Measurements from ENCODE around the gene PUS1.
"Not testable (repeated sequence)": the region's sequence is repeated elsewhere in the genome, so short reads cannot be mapped to it uniquely, and the experiment has no call there.

The PUS1 gene

DNA sequence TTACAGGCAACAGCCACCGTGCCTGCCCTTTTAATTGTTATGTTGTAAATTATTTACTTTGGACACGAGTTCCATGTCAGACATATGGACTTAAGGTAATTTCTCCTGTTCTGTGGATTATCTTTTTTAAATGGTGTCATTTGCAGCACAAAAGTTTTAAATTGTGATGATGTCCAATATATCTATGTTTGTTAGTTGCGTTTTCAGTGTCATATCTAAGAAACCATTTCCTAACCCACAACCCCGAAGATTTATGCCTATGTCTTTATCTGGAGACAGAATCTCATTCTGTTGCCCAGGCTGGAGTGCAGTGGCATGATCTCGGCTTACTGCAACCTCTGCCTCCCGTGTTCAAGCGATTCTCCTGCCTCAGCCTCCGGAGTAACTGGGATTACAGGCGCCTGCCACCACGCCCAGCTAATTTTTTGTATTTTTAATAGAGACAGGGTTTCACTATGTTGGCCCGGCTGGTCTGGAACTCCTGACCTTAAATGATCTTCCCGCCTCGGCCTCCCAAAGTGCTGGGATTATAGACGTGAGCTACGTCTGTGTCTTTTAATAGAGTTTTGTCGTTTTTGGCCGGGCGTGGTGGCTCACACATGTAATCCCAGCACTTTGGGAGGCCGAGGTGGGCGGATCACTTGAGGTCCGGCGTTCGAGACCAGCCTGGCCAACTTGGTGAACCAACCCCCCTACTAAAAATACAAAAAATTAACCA is 19.8 kb downstream of the PUS1 start:
- Histone ChIP-seq H3K9ac (ENCODE audit: low read depth in 1 of 2, low read length in 2 of 2) (peak overlapping the region; percentile 48 to 49), H3K4me1 (ENCODE audit: control insufficient read depth in 2 of 2, insufficient read depth in 2 of 2, low read length in 2 of 2) (peaks cover 5 to 10% of the 10 kb centered on the region in 2 donors), H3K4me3 (ENCODE audit: low read length in 2 of 2) (peak overlapping the region; percentile 67 to 69), H3K27ac (ENCODE audit: low read depth in 2 of 2, low read length in 2 of 2) (peak overlapping the region; percentile 51 to 68)
- not testable (repeated sequence) for H3K36me3 ChIP-seq (ENCODE audit: control insufficient read depth in 2 of 2, insufficient read depth in 2 of 2, low read length in 2 of 2); H3K9me3 ChIP-seq (ENCODE audit: control insufficient read depth in 2 of 2, low read length in 2 of 2); H3K27me3 ChIP-seq (ENCODE audit: control insufficient read depth in 2 of 2, insufficient read depth in 2 of 2, low read length in 2 of 2)

DNA sequence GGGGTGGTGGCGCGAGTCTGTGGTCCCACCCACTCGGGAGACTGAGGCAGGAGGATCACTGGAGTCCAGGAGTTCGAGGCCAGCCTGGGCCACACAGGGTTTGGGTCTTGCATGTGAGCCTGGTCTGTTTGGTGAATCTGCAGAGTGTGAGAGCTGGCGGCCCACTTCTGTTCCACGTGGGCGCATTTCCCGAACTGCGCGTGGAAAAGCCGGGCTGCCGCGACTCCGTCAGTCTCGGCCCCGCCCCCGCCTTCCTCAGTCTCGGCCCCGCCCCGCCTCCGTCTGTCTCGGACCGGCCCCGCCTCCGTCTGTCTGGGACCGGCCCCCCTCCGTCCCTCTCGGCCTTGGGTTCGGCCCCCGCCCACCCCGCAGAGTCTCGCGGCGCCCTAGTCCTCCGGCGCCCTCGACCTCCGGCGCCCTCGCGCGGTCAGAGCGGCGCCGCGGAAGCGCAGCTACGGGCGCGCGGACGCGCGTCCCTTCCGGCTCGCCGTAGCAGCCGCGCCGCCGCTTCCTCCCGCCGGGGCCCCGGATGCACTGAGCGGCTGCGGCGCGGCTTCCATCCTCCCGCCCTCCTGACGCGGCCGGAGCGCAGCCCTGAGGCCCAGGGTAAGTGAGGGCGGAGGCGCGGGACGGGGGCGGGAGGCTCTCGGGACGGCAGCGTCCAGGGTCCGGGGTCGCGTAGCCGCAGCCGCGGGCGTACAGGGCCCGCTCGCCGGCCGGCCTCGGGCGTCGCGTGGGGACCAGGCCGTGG is 20.5 kb downstream of the PUS1 start, which contains the start of gene EP400:
TSS of gene EP400 (plus strand) at position 512 of the 751 bp plus-strand sequence. CDS start 10,678 bp downstream, outside the sequence.
- peak within 1 kb of the TSS; percentile 70 to 84 for H3K9ac ChIP-seq (ENCODE audit: low read depth in 1 of 2, low read length in 2 of 2)
- peak within 1 kb of the TSS; percentile 69 to 85 for H3K4me3 ChIP-seq (ENCODE audit: low read length in 2 of 2)
- peaks cover 0 to 6% of the 10 kb centered on the region in 2 donors for H3K36me3 ChIP-seq (ENCODE audit: control insufficient read depth in 2 of 2, insufficient read depth in 2 of 2, low read length in 2 of 2)
- peak within 1 kb of the TSS; percentile 51 to 79 for H3K27ac ChIP-seq (ENCODE audit: low read depth in 2 of 2, low read length in 2 of 2)
- H3K4me1 ChIP-seq (ENCODE audit: control insufficient read depth in 2 of 2, insufficient read depth in 2 of 2, low read length in 2 of 2) = peaks cover 5 to 10% of the 10 kb centered on the region in 2 donors
- no peaks in the 10 kb centered on the region for H3K27me3 ChIP-seq (ENCODE audit: control insufficient read depth in 2 of 2, insufficient read depth in 2 of 2, low read length in 2 of 2)
- no peaks in the 10 kb centered on the region for H3K9me3 ChIP-seq (ENCODE audit: control insufficient read depth in 2 of 2, low read length in 2 of 2)

DNA sequence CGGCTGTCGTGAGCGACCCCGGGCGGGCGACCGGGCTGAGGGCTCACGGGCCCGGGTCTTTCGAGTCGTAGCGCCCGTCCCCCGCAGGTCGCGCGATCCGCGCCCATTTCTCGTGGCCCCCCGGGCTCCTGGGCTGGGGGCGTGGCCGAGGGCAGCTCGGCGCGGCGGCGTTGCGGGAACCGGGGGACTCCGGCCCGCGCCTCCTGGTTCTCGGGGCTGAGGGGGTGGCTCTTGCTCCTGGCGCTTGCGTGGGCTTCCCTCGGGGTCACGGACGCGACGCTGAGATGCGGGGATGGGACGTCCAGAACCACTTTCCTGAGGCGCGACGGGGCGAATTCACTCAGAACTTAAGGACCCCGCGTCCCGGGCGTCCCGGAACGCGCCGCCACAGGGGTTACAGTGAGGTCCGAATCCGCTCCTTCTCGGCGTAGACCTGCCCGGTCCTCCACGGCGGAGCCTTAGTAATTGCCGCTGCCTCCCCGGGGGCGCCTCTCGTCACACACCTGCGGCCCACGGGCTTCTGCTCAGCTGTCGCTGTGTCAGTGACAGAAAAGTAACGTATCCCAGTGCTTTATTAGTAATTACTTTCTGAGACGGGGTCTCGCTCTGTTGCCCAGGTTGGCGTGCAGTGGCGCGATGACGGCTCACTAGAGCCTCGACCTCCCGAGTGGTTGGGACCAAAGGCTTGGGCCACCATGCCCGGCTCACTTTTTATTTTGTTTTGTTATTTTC is 21.3 kb downstream of the PUS1 start:
- H3K27me3 ChIP-seq (ENCODE audit: control insufficient read depth in 2 of 2, insufficient read depth in 2 of 2, low read length in 2 of 2) = no peaks in the 10 kb centered on the region
- H3K4me3 ChIP-seq (ENCODE audit: low read length in 2 of 2) = peak overlapping the region; percentile 69 to 85
- no peaks in the 10 kb centered on the region for H3K9me3 ChIP-seq (ENCODE audit: control insufficient read depth in 2 of 2, low read length in 2 of 2)
- H3K9ac ChIP-seq (ENCODE audit: low read depth in 1 of 2, low read length in 2 of 2) = peak overlapping the region; percentile 70 to 84
- peaks cover 5 to 10% of the 10 kb centered on the region in 2 donors for H3K4me1 ChIP-seq (ENCODE audit: control insufficient read depth in 2 of 2, insufficient read depth in 2 of 2, low read length in 2 of 2)
- no peaks in the 10 kb centered on the region for H3K36me3 ChIP-seq (ENCODE audit: control insufficient read depth in 2 of 2, insufficient read depth in 2 of 2, low read length in 2 of 2)
- peak overlapping the region; percentile 42 to 79 for H3K27ac ChIP-seq (ENCODE audit: low read depth in 2 of 2, low read length in 2 of 2)

DNA sequence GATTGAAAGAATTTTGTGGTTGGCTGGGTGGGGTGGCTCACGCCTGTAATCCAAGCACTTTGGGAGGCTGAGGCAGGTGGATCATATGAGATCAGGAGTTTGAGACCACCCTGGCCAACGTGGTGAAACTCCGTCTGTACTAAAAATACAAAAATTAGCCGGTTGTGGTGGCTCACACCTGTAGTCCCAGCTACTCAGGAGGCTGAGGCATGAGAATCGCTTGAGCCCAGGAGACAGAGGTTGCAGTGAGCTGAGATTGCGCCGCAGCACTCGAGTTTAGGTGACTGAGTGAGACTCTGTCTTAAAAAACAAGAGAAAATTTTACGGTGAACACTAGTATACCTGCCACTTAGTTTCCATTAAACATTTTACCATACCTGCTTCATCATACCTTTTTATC is 24.7 kb downstream of the PUS1 start:
- H3K36me3 ChIP-seq (ENCODE audit: control insufficient read depth in 2 of 2, insufficient read depth in 2 of 2, low read length in 2 of 2); H3K4me3 ChIP-seq (ENCODE audit: low read length in 2 of 2); H3K27me3 ChIP-seq (ENCODE audit: control insufficient read depth in 2 of 2, insufficient read depth in 2 of 2, low read length in 2 of 2); H3K9ac ChIP-seq (ENCODE audit: low read depth in 1 of 2, low read length in 2 of 2); H3K27ac ChIP-seq (ENCODE audit: low read depth in 2 of 2, low read length in 2 of 2); H3K9me3 ChIP-seq (ENCODE audit: control insufficient read depth in 2 of 2, low read length in 2 of 2): not testable (repeated sequence)
- H3K4me1 ChIP-seq (ENCODE audit: control insufficient read depth in 2 of 2, insufficient read depth in 2 of 2, low read length in 2 of 2) = peaks cover 8 to 12% of the 10 kb centered on the region in 2 donors

DNA sequence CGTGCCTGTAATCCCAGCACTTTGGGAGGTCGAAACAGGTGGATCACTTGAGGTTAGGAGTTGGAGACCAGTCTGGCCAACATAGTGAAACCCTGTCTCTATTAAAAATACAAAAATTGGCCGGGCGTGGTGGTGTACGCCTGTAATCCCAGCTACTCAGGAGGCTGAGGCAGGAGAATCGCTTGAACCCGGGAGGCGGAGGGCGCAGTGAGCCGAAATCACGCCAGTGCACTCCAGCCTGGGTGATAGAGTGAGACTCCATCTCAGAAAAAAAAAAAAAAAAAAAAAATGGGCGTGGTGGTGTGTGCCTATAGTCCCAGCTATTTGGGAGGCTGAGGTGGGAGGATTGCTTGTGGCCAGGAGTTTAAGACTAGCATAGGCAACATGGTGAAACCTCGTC is 25.4 kb downstream of the PUS1 start:
- H3K27ac ChIP-seq (ENCODE audit: low read depth in 2 of 2, low read length in 2 of 2); H3K27me3 ChIP-seq (ENCODE audit: control insufficient read depth in 2 of 2, insufficient read depth in 2 of 2, low read length in 2 of 2); H3K9ac ChIP-seq (ENCODE audit: low read depth in 1 of 2, low read length in 2 of 2); H3K4me3 ChIP-seq (ENCODE audit: low read length in 2 of 2); H3K9me3 ChIP-seq (ENCODE audit: control insufficient read depth in 2 of 2, low read length in 2 of 2); H3K36me3 ChIP-seq (ENCODE audit: control insufficient read depth in 2 of 2, insufficient read depth in 2 of 2, low read length in 2 of 2): not testable (repeated sequence)
- H3K4me1 ChIP-seq (ENCODE audit: control insufficient read depth in 2 of 2, insufficient read depth in 2 of 2, low read length in 2 of 2) = peaks cover 8 to 12% of the 10 kb centered on the region in 2 donors

DNA sequence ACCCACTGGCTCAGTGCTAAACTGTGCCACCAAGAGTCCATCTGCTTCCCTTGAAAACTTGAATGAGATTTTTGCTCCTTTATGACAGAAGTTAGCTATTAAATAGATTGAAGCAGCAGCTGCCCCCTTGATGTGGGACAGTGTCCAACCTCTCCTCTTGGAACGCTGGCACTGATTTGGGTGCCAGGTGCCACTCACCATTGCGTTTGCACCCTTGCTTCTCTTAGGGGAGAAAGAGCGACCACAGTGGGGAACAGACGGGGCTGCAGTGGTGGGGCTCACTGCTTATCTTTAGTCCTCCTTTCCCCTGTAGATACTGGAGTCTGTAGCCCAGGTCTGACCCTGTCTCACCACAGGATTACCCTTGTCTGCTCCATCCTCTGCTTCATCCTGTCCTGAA is 30.0 kb downstream of the PUS1 start:
- Histone ChIP-seq H3K27ac (ENCODE audit: low read depth in 2 of 2, low read length in 2 of 2) (no peak overlapping the region), H3K9ac (ENCODE audit: low read depth in 1 of 2, low read length in 2 of 2) (no peak overlapping the region), H3K9me3 (ENCODE audit: control insufficient read depth in 2 of 2, low read length in 2 of 2) (no peaks in the 10 kb centered on the region), H3K27me3 (ENCODE audit: control insufficient read depth in 2 of 2, insufficient read depth in 2 of 2, low read length in 2 of 2) (no peaks in the 10 kb centered on the region), H3K4me1 (ENCODE audit: control insufficient read depth in 2 of 2, insufficient read depth in 2 of 2, low read length in 2 of 2) (peaks cover 3 to 4% of the 10 kb centered on the region in 2 donors), H3K36me3 (ENCODE audit: control insufficient read depth in 2 of 2, insufficient read depth in 2 of 2, low read length in 2 of 2) (peaks cover 8 to 14% of the 10 kb centered on the region in 2 donors), H3K4me3 (ENCODE audit: low read length in 2 of 2) (no peak overlapping the region)

DNA sequence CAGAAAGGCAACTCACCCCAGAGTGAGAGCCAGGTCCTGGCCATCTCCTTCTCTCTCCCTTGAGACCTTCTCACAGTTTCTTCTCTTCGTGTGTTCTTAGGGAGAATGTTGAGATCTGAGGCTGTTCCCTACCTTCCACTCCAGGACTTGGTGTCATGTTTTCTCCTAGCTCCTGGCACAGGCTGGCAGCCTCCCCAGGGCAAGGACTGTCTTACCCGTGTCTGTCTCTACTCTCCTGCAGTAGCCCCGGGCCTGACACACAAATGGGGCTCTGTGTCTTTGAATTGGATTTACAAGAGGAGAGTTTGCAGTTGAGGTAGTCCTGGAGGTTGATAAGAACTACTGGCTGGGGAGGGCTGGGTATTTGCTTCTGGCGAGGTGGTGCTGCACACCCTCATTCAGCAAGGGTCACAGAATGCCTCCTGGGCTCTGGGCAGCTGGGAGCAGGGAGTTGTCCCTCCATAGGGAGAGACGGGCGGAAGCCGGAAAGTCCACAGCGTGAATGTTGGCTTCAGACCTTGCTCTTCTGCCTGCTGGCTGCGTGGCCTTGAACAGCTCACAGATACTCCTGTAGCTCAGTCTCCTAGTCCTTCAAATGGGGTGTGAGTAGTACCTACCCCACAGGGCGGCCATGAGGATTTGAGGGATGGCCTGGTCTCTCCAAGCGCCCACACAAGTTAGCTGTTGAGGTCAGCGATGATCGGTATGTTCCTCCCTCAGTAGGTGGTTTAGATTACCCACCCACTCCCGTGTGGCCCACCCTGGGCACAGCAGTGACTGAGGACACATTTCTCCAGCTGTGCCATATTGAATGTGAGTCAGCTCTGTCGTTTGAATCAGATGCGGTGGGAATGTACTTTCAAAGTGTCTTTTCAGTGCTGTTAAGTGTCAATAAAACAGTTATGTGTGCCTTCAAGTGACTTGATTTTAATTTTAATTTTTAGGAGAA is 30.8 kb downstream of the PUS1 start:
- no peak overlapping the region for H3K27ac ChIP-seq (ENCODE audit: low read depth in 2 of 2, low read length in 2 of 2)
- peaks cover 3 to 4% of the 10 kb centered on the region in 2 donors for H3K4me1 ChIP-seq (ENCODE audit: control insufficient read depth in 2 of 2, insufficient read depth in 2 of 2, low read length in 2 of 2)
- H3K27me3 ChIP-seq (ENCODE audit: control insufficient read depth in 2 of 2, insufficient read depth in 2 of 2, low read length in 2 of 2) = no peaks in the 10 kb centered on the region
- H3K4me3 ChIP-seq (ENCODE audit: low read length in 2 of 2) = no peak overlapping the region
- no peak overlapping the region for H3K9ac ChIP-seq (ENCODE audit: low read depth in 1 of 2, low read length in 2 of 2)
- H3K9me3 ChIP-seq (ENCODE audit: control insufficient read depth in 2 of 2, low read length in 2 of 2) = no peaks in the 10 kb centered on the region
- H3K36me3 ChIP-seq (ENCODE audit: control insufficient read depth in 2 of 2, insufficient read depth in 2 of 2, low read length in 2 of 2) = peaks cover 8 to 14% of the 10 kb centered on the region in 2 donors

DNA sequence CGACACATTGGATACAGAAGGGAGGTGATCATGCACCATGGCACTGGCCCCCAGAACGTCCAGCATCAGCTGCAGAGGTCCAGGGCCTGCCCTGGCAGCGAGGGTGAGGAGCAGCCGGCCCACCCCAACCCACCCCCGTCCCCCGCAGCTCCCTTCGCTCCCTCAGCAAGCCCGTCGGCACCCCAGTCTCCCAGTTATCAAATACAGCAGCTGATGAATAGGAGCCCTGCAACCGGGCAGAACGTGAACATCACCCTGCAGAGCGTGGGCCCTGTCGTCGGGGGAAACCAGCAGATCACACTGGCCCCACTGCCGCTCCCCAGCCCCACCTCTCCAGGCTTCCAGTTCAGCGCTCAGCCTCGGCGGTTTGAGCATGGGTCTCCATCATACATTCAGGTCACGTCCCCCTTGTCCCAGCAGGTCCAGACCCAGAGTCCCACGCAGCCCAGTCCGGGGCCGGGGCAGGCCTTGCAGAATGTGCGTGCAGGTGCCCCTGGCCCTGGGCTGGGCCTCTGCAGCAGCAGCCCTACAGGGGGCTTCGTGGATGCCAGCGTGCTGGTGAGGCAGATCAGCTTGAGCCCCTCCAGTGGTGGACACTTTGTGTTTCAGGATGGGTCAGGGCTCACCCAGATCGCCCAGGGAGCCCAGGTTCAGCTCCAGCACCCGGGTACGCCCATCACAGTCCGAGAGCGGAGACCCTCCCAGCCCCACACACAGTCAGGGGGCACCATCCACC is 31.7 kb downstream of the PUS1 start:
- H3K27ac ChIP-seq (ENCODE audit: low read depth in 2 of 2, low read length in 2 of 2); H3K27me3 ChIP-seq (ENCODE audit: control insufficient read depth in 2 of 2, insufficient read depth in 2 of 2, low read length in 2 of 2); H3K9ac ChIP-seq (ENCODE audit: low read depth in 1 of 2, low read length in 2 of 2); H3K4me1 ChIP-seq (ENCODE audit: control insufficient read depth in 2 of 2, insufficient read depth in 2 of 2, low read length in 2 of 2); H3K4me3 ChIP-seq (ENCODE audit: low read length in 2 of 2); H3K9me3 ChIP-seq (ENCODE audit: control insufficient read depth in 2 of 2, low read length in 2 of 2): not testable (repeated sequence)
- peaks cover 8 to 14% of the 10 kb centered on the region in 2 donors for H3K36me3 ChIP-seq (ENCODE audit: control insufficient read depth in 2 of 2, insufficient read depth in 2 of 2, low read length in 2 of 2)

DNA sequence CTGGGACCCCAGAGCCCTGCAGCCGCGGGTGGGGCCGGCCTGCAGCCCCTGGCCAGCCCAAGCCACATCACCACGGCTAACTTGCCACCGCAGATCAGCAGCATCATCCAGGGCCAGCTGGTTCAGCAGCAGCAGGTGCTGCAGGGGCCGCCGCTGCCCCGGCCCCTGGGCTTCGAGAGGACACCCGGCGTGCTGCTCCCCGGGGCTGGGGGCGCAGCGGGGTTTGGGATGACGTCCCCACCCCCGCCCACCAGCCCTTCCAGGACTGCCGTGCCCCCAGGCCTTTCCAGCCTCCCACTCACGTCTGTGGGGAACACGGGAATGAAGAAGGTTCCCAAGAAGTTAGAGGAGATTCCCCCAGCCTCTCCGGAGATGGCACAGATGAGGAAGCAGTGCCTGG is 32.3 kb downstream of the PUS1 start:
- H3K9me3 ChIP-seq (ENCODE audit: control insufficient read depth in 2 of 2, low read length in 2 of 2); H3K4me1 ChIP-seq (ENCODE audit: control insufficient read depth in 2 of 2, insufficient read depth in 2 of 2, low read length in 2 of 2); H3K27me3 ChIP-seq (ENCODE audit: control insufficient read depth in 2 of 2, insufficient read depth in 2 of 2, low read length in 2 of 2); H3K27ac ChIP-seq (ENCODE audit: low read depth in 2 of 2, low read length in 2 of 2); H3K9ac ChIP-seq (ENCODE audit: low read depth in 1 of 2, low read length in 2 of 2); H3K4me3 ChIP-seq (ENCODE audit: low read length in 2 of 2): not testable (repeated sequence)
- peaks cover 8 to 14% of the 10 kb centered on the region in 2 donors for H3K36me3 ChIP-seq (ENCODE audit: control insufficient read depth in 2 of 2, insufficient read depth in 2 of 2, low read length in 2 of 2)
